Lower leg skin (tissue), 4 donors: ENCODE results near the gene DUS2. TPM values are rescaled to one million over a fixed set of nuclear protein-coding genes. Genes with fewer than 3 reads are reported as not detected.

Experiments
- DNase-seq, 2 donors: peaks; one replicate each; pipeline ENCODE4 v3.0.0-alpha.2; 2019; ENCODE audit warnings: low spot score in 2 of 2
- H3K4me3 ChIP-seq: fragments of 200-600 bp; sonication (generic); 2 replicates; pipeline ENCODE4 v1.5.1; 2017; ENCODE audit warnings: mild to moderate bottlenecking, low read depth; ENCODE audit not compliant: poor library complexity, severe bottlenecking
- CTCF ChIP-seq, 3 donors: fragments of 450-650 bp; IDR thresholded peaks; one replicate each; pipeline ENCODE4 v1.5.1; 2016; ENCODE audit warnings: antibody characterized with exemption in 3 of 3, mild to moderate bottlenecking in 3 of 3, moderate library complexity in 2 of 3
- POLR2A ChIP-seq, 2 donors: fragments of 450-650 bp; IDR thresholded peaks; one replicate each; pipeline ENCODE4 v1.6.1; 2016 to 2017; ENCODE audit warnings: antibody characterized with exemption in 2 of 2, mild to moderate bottlenecking in 1 of 2, moderate library complexity in 1 of 2
- WGBS, 2 donors: methylation state at CpG; one replicate each; pipeline ENCODE4 v1.1.5; 2018; 5-methylcytosine and 5-hydroxymethylcytosine counted together
- intact Hi-C: fragments of 100-400 bp; cut with DNase I; formaldehyde crosslinking; loops from one replicate; pipeline ENCODE4 v1.15.0; 2023; ENCODE audit warnings: low total_unique reads
- total RNA-seq, 4 donors: library from RNA; depleted of rRNA; stranded (reverse); fragments of >200 nt; gene quantifications; one replicate each; pipeline ENCODE4 v1.1.0, GENCODE V29; 2016

The DUS2 gene
- total RNA-seq, 4 donors from 2014 or later = 13.7 to 24.0 (median 14.8) TPM

DNA sequence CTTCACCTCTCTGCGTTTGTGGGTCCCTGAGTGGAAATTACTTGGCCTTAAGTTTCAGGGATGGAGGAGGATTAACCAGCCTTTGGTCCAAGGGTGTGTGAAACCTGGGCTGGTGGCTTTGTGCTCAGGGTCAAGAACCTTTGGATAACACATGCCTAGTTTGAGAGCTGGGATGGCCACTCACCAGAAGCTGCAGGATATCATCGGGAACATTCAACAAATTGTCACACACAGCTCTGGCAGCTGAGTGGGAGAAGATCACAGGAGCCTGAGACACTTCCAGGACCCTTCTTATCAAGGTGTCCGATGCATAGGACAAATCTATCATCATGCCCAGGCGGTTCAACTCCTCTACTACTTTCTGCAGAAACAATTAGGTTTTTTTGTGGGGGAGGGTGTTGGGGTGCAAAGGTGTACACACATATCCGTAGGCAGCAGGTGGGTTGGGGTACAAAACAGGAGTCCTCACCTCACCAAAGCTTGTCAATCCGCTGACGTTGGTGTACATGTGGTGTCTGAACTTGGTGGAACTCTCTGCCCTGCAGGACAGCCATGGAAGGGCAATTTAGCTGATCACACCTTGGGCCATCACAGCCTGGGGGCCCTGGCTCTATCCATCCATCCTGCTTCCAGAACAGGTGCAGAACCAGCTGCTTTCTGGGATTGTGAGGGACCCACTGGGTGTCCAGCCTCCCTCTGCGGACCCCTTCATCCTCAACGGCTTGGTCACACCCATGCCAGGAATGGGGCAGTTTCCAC lies 45.4 kb upstream of the DUS2 start:
- H3K4me3 ChIP-seq = no peak overlapping the region
- WGBS, 2 donors = 91 to 93% methylated on average over 7 of the region's 9 CpGs
- no peak for TF ChIP-seq POLR2A (IDR thresholded peaks at IDR 0.05)
- TF ChIP-seq CTCF (IDR thresholded peaks at IDR 0.05) = no peak
- no peak for DNase-seq
- intact Hi-C loops = no loop called here

- WGBS, 2 donors = 67 to 68% methylated on average over 56 to 59 of the region's 62 CpGs
- TF ChIP-seq POLR2A (IDR thresholded peaks at IDR 0.05) (no peak), CTCF (IDR thresholded peaks at IDR 0.05) (no peak)
- no peak for DNase-seq
- no peak within 1 kb of the TSS for H3K4me3 ChIP-seq
- intact Hi-C loops = no loop called here
Observed at GRCh38 chr16:67979955-67980678, 43.0 kb upstream of the DUS2 start, which contains the start of gene DPEP3. Gene DPEP3, minus strand, starts transcription at chr16:67980499. Its CDS starts 119 bp downstream, at chr16:67980380.

DNA sequence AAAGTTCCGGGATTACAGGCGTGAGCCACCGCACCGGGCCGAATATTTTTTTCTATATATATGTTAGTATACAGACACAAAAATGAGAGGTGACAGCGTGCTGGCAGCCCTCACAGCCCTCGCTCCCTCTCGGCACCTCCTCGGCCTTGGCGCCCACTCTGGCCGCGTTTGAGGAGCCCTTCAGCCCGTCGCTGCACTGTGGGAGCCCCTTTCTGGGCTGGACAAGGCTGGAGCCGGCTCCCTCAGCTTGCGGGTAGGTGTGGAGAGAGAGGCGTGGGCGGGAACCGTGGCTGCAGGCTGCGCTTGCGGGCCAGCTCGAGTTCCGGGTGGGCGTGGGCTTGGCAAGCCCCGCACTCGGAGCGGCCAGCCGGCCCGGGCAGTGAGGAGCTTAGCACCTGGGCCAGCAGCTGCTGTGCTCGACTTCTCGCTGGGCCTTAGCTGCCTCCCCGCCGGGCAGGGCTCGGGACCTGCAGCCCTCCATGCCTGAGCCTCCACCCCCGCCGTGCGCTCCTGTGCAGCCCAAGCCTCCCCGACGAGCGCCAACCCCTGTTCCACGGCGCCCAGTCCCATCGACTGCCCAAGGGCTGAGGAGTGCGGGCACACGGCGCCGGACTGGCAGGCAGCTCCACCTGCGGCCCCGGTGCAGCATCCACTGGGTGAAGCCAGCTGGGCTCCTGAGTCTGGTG lies 40.9 kb upstream of the DUS2 start:
- WGBS, 2 donors = 94 to 96% methylated on average over 44 to 49 of the region's 49 CpGs
- H3K4me3 ChIP-seq = no peak overlapping the region
- no peak for DNase-seq
- intact Hi-C loops = no loop called here
- TF ChIP-seq CTCF (IDR thresholded peaks at IDR 0.05) (no peak), POLR2A (IDR thresholded peaks at IDR 0.05) (no peak)

- 88 to 97% methylated on average over 5 of the region's 5 CpGs for WGBS, 2 donors
- TF ChIP-seq POLR2A (IDR thresholded peaks at IDR 0.05) (no peak), CTCF (IDR thresholded peaks at IDR 0.05) (no peak)
- intact Hi-C loops = no loop called here
- no peak for DNase-seq
- no peak overlapping the region for H3K4me3 ChIP-seq
Observed at GRCh38 chr16:67986949-67987348, 36.1 kb upstream of the DUS2 start.

DNA sequence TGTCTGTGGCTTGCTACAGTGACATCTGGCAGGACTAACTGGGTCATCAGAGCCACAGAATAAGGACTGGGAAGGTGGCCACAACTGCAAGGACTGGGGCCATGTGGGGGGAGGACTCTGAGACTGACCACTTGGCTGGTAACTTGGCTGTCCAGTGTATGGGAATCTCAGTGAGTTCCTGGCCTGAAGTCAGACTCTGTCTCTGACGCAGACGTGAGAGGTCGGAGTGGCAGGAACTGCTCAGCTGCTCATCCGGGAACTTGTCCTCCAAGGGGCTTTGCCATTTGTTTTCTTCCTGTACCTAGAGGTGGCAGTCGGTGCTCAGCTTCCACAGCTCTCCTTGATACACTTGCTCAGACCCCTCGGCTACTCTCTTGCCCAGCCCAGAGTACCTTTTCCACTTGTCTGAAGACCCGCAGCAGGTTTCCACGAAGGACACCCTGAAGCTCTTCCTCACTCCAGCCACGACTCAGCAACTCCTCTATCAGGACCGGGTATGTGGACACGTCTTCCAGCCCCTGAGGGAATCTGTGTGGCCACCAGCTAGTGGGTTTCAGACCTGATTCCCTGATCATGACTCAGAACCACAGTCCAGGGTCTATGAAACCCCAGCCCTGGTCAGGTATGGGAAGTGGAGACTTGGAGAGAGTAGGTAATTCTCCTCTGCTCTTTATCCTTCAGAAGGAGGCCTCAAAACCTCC lies 35.5 kb upstream of the DUS2 start:
- TF ChIP-seq CTCF (IDR thresholded peaks at IDR 0.05) (no peak), POLR2A (IDR thresholded peaks at IDR 0.05) (no peak)
- no peak overlapping the region for H3K4me3 ChIP-seq
- WGBS, 2 donors = 73 to 88% methylated on average over 11 of the region's 11 CpGs
- intact Hi-C loops = no loop called here
- DNase-seq = no peak
